Neural progenitor cell (in vitro differentiated cells): Measurements from ENCODE around the gene GP2.

Source experiments
- EZH2 ChIP-seq: fragments of 200-600 bp; sonication (generic); IDR thresholded peaks from 2 replicates; pipeline ENCODE4 v1.6.1; 2017; ENCODE audit warnings: antibody characterized with exemption, mild to moderate bottlenecking, moderate library complexity
- EZH2phosphoT487 ChIP-seq: fragments of 200-600 bp; sonication (generic); IDR thresholded peaks from 2 replicates; pipeline ENCODE4 v1.6.1; 2017; ENCODE audit warnings: antibody characterized with exemption
- TF ChIP-seq, protein P1 (sequence below): fragments of 200-600 bp; sonication (generic); IDR thresholded peaks from 2 replicates; pipeline ENCODE4 v1.5.1; 2017; ENCODE audit warnings: antibody characterized with exemption, mild to moderate bottlenecking

DNA sequence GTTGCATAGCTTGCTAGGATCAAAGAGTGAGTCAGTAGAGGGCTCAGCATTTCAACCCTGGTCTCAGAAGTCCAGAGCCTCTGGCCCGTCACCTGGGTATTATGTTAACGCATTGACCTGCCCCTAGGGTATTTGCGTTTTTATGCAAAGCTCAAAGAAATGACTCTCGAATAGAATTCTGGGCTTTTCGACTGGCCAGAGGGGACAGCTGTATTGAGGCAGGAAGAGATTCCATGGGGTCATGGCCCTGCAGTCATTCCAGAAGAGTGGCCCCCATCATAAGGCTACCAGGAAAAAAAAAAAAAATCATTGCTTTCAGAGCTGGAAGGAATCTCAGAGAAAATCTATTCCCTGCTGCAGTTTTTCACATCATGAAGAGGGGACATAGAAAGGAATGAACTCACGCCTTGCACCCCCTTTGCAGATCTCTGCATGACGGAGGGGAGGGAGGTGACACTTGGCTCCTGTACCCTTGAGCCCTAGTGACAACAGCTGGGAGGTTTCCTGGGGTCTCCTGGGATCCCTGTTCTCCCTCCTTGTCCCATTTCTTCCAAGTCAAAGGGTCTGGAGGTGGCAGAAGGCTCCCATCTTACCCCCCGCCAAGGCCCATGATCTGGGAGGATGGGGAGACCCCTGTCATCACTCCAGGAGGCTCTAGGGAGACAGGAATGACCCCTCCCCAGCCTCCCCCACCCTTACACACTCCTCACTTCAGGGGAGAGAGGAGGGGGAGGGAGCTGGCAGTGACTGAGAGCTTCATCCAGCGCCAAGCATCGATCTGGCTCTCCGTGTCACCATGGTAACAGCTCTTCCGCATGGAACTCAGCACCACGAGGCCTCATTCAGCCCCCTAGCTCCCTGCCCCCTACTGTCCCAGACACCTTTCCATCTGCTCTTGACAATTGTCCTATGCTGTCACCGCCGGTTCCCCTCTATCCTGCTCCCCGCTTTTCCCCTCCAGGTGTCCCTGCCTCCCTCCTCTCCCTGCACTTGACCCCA, 35.8 kb downstream of the GP2 start:
- TF ChIP-seq, protein P1, sequence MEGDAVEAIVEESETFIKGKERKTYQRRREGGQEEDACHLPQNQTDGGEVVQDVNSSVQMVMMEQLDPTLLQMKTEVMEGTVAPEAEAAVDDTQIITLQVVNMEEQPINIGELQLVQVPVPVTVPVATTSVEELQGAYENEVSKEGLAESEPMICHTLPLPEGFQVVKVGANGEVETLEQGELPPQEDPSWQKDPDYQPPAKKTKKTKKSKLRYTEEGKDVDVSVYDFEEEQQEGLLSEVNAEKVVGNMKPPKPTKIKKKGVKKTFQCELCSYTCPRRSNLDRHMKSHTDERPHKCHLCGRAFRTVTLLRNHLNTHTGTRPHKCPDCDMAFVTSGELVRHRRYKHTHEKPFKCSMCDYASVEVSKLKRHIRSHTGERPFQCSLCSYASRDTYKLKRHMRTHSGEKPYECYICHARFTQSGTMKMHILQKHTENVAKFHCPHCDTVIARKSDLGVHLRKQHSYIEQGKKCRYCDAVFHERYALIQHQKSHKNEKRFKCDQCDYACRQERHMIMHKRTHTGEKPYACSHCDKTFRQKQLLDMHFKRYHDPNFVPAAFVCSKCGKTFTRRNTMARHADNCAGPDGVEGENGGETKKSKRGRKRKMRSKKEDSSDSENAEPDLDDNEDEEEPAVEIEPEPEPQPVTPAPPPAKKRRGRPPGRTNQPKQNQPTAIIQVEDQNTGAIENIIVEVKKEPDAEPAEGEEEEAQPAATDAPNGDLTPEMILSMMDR = no peak
- TF ChIP-seq EZH2 (no peak), EZH2phosphoT487 (no peak)
